ENCODE results near the gene ABCA7. TPM values are rescaled to one million over a fixed set of nuclear protein-coding genes. Genes with fewer than 3 reads are reported as not detected.
A peak's percentile ranks its signal among the peaks of the same experiment; 100 is the strongest.

ABCA7 gene
- polyA plus RNA-seq, 1 donor from 2014 or later = 51.8 TPM

- no peaks in the 10 kb centered on the region for H3F3A ChIP-seq (ENCODE audit: insufficient read depth, low read length, poor library complexity, severe bottlenecking)
- no peaks in the 10 kb centered on the region for H3K27me3 ChIP-seq (ENCODE audit: insufficient read depth, low read depth, low read length)
- peak overlapping the region; percentile 65 for H3K4me2 ChIP-seq (ENCODE audit: low read length)
- H3K4me3 ChIP-seq (ENCODE audit: low read length) = peak overlapping the region; percentile 95
- H3K9ac ChIP-seq (ENCODE audit: low read length) = peak overlapping the region; percentile 85
- peak overlapping the region; percentile 67 for H3K27ac ChIP-seq (ENCODE audit: low read length)
- peaks cover 14% of the 10 kb centered on the region for H3K79me2 ChIP-seq (replicated peaks; ENCODE audit: insufficient read depth, low read length)
- H4K20me1 ChIP-seq (ENCODE audit: insufficient read depth) = peaks cover 3% of the 10 kb centered on the region
- no peak for TF ChIP-seq POLR2AphosphoS5 (IDR thresholded peaks at IDR 0.05)
- no peak for TF ChIP-seq REST (IDR thresholded peaks at IDR 0.05; ENCODE audit: borderline replicate concordance)
- no peak for TF ChIP-seq EP300 (conservative IDR thresholded peaks at IDR 0.05; ENCODE audit: poor library complexity, severe bottlenecking)
- no peak for TF ChIP-seq SMC3 (conservative IDR thresholded peaks at IDR 0.05; ENCODE audit: poor library complexity)
- no peak for TF ChIP-seq MXI1 (conservative IDR thresholded peaks at IDR 0.05; ENCODE audit: poor library complexity, severe bottlenecking)
- TF ChIP-seq CTCF (IDR thresholded peaks at IDR 0.05; ENCODE audit: poor library complexity, severe bottlenecking) = no peak
- TF ChIP-seq RAD21 (conservative IDR thresholded peaks at IDR 0.05) = no peak
- TF ChIP-seq EZH2 (IDR thresholded peaks at IDR 0.05; ENCODE audit: borderline replicate concordance, insufficient read depth, low read length, poor library complexity, severe bottlenecking) = no peak
- no peak for TF ChIP-seq TAF1 (IDR thresholded peaks at IDR 0.05; ENCODE audit: low read depth)
- H3K9me2 ChIP-seq (ENCODE audit: insufficient read depth, low read length) = no peaks in the 10 kb centered on the region
- H3K9me3 ChIP-seq (ENCODE audit: low read length) = no peaks in the 10 kb centered on the region
- no peaks in the 10 kb centered on the region for H3K36me3 ChIP-seq (ENCODE audit: insufficient read depth, low read length)
- no peak overlapping the region for H2AFZ ChIP-seq (ENCODE audit: low read depth, low read length)
Measured at GRCh38 chr19:1093811-1094553, 54.1 kb downstream of the ABCA7 start.

- peak overlapping the region; percentile 67 for H3K27ac ChIP-seq (ENCODE audit: low read length)
- no peak overlapping the region for H2AFZ ChIP-seq (ENCODE audit: low read depth, low read length)
Measured at GRCh38 chr19:1094655-1094977, 54.7 kb downstream of the ABCA7 start.

More at GRCh38 chr19:1094655-1094977, 54.7 kb downstream of the ABCA7 start:
- no peaks in the 10 kb centered on the region for H3K9me2 ChIP-seq (ENCODE audit: insufficient read depth, low read length)
- TF ChIP-seq EP300 (conservative IDR thresholded peaks at IDR 0.05; ENCODE audit: poor library complexity, severe bottlenecking) (no peak), RAD21 (conservative IDR thresholded peaks at IDR 0.05) (no peak), MXI1 (conservative IDR thresholded peaks at IDR 0.05; ENCODE audit: poor library complexity, severe bottlenecking) (no peak), SMC3 (conservative IDR thresholded peaks at IDR 0.05; ENCODE audit: poor library complexity) (no peak), TAF1 (IDR thresholded peaks at IDR 0.05; ENCODE audit: low read depth) (no peak), REST (IDR thresholded peaks at IDR 0.05; ENCODE audit: borderline replicate concordance) (no peak), POLR2AphosphoS5 (IDR thresholded peaks at IDR 0.05) (no peak), CTCF (IDR thresholded peaks at IDR 0.05; ENCODE audit: poor library complexity, severe bottlenecking) (no peak), EZH2 (IDR thresholded peaks at IDR 0.05; ENCODE audit: borderline replicate concordance, insufficient read depth, low read length, poor library complexity, severe bottlenecking) (no peak)
- H3F3A ChIP-seq (ENCODE audit: insufficient read depth, low read length, poor library complexity, severe bottlenecking) = no peaks in the 10 kb centered on the region
- peaks cover 3% of the 10 kb centered on the region for H4K20me1 ChIP-seq (ENCODE audit: insufficient read depth)
- peak overlapping the region; percentile 85 for H3K9ac ChIP-seq (ENCODE audit: low read length)
- H3K9me3 ChIP-seq (ENCODE audit: low read length) = no peaks in the 10 kb centered on the region
- H3K4me3 ChIP-seq (ENCODE audit: low read length) = peak overlapping the region; percentile 95
- H3K27me3 ChIP-seq (ENCODE audit: insufficient read depth, low read depth, low read length) = no peaks in the 10 kb centered on the region
- peaks cover 14% of the 10 kb centered on the region for H3K79me2 ChIP-seq (replicated peaks; ENCODE audit: insufficient read depth, low read length)
- peak overlapping the region; percentile 65 for H3K4me2 ChIP-seq (ENCODE audit: low read length)
- H3K36me3 ChIP-seq (ENCODE audit: insufficient read depth, low read length) = no peaks in the 10 kb centered on the region
